ENCODE measurements around the gene WDR7.

DNA sequence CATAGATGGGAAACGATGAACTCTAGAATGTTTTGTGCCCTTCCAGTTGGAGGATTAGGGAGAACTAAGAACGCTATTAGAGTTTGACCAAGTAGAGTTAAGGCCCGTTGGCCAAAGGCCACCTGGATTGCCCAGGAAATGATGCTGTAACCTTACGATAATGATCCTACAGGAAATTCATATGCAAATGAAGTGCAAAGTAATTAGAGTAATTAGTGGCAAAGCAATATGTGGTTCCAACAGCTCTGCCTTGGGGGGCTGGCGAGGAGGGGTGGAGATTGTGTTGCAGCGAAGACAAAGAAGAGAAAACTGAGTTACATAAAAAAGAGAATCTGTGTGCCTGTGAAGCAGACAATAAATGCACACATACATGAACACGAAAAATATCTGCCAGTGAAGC, 434.2 kb downstream of the WDR7 start:
- TF ChIP-seq POLR2A (IDR thresholded peaks at IDR 0.05; ENCODE audit: borderline replicate concordance, extremely low read depth, insufficient read depth, insufficient read length) (no peak), SIN3A (IDR thresholded peaks at IDR 0.05; ENCODE audit: low read depth) (no peak), RAD21 (IDR thresholded peaks at IDR 0.05; ENCODE audit: low read depth) (no peak)
- TF ChIP-seq, protein P1, sequence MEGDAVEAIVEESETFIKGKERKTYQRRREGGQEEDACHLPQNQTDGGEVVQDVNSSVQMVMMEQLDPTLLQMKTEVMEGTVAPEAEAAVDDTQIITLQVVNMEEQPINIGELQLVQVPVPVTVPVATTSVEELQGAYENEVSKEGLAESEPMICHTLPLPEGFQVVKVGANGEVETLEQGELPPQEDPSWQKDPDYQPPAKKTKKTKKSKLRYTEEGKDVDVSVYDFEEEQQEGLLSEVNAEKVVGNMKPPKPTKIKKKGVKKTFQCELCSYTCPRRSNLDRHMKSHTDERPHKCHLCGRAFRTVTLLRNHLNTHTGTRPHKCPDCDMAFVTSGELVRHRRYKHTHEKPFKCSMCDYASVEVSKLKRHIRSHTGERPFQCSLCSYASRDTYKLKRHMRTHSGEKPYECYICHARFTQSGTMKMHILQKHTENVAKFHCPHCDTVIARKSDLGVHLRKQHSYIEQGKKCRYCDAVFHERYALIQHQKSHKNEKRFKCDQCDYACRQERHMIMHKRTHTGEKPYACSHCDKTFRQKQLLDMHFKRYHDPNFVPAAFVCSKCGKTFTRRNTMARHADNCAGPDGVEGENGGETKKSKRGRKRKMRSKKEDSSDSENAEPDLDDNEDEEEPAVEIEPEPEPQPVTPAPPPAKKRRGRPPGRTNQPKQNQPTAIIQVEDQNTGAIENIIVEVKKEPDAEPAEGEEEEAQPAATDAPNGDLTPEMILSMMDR (IDR thresholded peaks at IDR 0.05 in 2 of 3, conservative IDR thresholded peaks at IDR 0.05 in 1 of 3; ENCODE audit: borderline replicate concordance in 1 of 3, insufficient read depth in 1 of 3, low read depth in 2 of 3, low read length in 2 of 3): no peak
- TF ChIP-seq, protein P2, sequence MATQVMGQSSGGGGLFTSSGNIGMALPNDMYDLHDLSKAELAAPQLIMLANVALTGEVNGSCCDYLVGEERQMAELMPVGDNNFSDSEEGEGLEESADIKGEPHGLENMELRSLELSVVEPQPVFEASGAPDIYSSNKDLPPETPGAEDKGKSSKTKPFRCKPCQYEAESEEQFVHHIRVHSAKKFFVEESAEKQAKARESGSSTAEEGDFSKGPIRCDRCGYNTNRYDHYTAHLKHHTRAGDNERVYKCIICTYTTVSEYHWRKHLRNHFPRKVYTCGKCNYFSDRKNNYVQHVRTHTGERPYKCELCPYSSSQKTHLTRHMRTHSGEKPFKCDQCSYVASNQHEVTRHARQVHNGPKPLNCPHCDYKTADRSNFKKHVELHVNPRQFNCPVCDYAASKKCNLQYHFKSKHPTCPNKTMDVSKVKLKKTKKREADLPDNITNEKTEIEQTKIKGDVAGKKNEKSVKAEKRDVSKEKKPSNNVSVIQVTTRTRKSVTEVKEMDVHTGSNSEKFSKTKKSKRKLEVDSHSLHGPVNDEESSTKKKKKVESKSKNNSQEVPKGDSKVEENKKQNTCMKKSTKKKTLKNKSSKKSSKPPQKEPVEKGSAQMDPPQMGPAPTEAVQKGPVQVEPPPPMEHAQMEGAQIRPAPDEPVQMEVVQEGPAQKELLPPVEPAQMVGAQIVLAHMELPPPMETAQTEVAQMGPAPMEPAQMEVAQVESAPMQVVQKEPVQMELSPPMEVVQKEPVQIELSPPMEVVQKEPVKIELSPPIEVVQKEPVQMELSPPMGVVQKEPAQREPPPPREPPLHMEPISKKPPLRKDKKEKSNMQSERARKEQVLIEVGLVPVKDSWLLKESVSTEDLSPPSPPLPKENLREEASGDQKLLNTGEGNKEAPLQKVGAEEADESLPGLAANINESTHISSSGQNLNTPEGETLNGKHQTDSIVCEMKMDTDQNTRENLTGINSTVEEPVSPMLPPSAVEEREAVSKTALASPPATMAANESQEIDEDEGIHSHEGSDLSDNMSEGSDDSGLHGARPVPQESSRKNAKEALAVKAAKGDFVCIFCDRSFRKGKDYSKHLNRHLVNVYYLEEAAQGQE (IDR thresholded peaks at IDR 0.05; ENCODE audit: low read depth): no peak
